ENCODE results near the gene PARP12.
A peak's percentile ranks its signal among the peaks of the same experiment; 100 is the strongest.

PARP12 gene

GRCh38 chr7:140082770-140083169 lies 20.0 kb upstream of the PARP12 start:
- no peak overlapping the region for H3K4me3 ChIP-seq (ENCODE audit: low read depth, low read length)
- no peak for TF ChIP-seq CTCF (IDR thresholded peaks at IDR 0.05; ENCODE audit: control insufficient read depth, extremely low read depth, insufficient read depth)
- DNase-seq (ENCODE audit: low read depth), result no peak

- H3K4me3 ChIP-seq (ENCODE audit: low read depth, low read length), result no peak overlapping the region
- no peak for DNase-seq (ENCODE audit: low read depth)
- TF ChIP-seq CTCF (IDR thresholded peaks at IDR 0.05; ENCODE audit: control insufficient read depth, extremely low read depth, insufficient read depth), result no peak
Observed at GRCh38 chr7:140081774-140082425, 19.1 kb upstream of the PARP12 start.

GRCh38 chr7:140080919-140081318 lies 18.2 kb upstream of the PARP12 start:
- DNase-seq (ENCODE audit: low read depth), result no peak
- TF ChIP-seq CTCF (IDR thresholded peaks at IDR 0.05; ENCODE audit: control insufficient read depth, extremely low read depth, insufficient read depth), result no peak
- no peak overlapping the region for H3K4me3 ChIP-seq (ENCODE audit: low read depth, low read length)

GRCh38 chr7:140079121-140079536 lies 16.4 kb upstream of the PARP12 start:
- no peak for DNase-seq (ENCODE audit: low read depth)
- no peak overlapping the region for H3K4me3 ChIP-seq (ENCODE audit: low read depth, low read length)
- peak; percentile 33 for TF ChIP-seq CTCF (IDR thresholded peaks at IDR 0.05; ENCODE audit: control insufficient read depth, extremely low read depth, insufficient read depth)

- H3K4me3 ChIP-seq (ENCODE audit: low read depth, low read length), result no peak overlapping the region
- no peak for DNase-seq (ENCODE audit: low read depth)
- no peak for TF ChIP-seq CTCF (IDR thresholded peaks at IDR 0.05; ENCODE audit: control insufficient read depth, extremely low read depth, insufficient read depth)
Observed at GRCh38 chr7:140078392-140078791, 15.6 kb upstream of the PARP12 start.

- no peak for DNase-seq (ENCODE audit: low read depth)
- no peak overlapping the region for H3K4me3 ChIP-seq (ENCODE audit: low read depth, low read length)
- TF ChIP-seq CTCF (IDR thresholded peaks at IDR 0.05; ENCODE audit: control insufficient read depth, extremely low read depth, insufficient read depth), result no peak
Observed at GRCh38 chr7:140074780-140075179, 12.0 kb upstream of the PARP12 start.

GRCh38 chr7:140070546-140070945 lies 7.8 kb upstream of the PARP12 start:
- no peak overlapping the region for H3K4me3 ChIP-seq (ENCODE audit: low read depth, low read length)
- no peak for TF ChIP-seq CTCF (IDR thresholded peaks at IDR 0.05; ENCODE audit: control insufficient read depth, extremely low read depth, insufficient read depth)
- no peak for DNase-seq (ENCODE audit: low read depth)
